A673 (cell line): ENCODE data around the gene TMEM198. TPM values are rescaled to one million over a fixed set of nuclear protein-coding genes. Genes with fewer than 3 reads are reported as not detected.

ENCODE experiments used
- BruUV-seq: library from RNA; stranded (reverse); fragments of 400-500 nt; replicated peaks from 2 replicates; lab custom pipeline; 2021; lab: Mats Ljungman, UMichigan
- CTCF ChIA-PET: fragments of 300-600 bp; sonication (Branson Sonifier 250); formaldehyde crosslinking; loops from one replicate; lab custom pipeline; 2022; ENCODE audit warnings: antibody characterized with exemption; lab: Charles Lee
- POLR2A ChIA-PET: fragments of 300-600 bp; sonication (Branson Sonifier 250); formaldehyde crosslinking; loops from one replicate; lab custom pipeline; 2022; ENCODE audit warnings: antibody characterized with exemption; ENCODE audit not compliant: low non-redundant PET; lab: Charles Lee
- DNase-seq: peaks from one replicate; pipeline ENCODE4 v3.0.0-alpha.2; 2015; ENCODE audit warnings: low spot score
- H3K27ac ChIP-seq: fragments of 200-600 bp; sonication (generic); 2 replicates; pipeline ENCODE4 v1.5.1; 2016; ENCODE audit warnings: mixed run types, low read depth, mild to moderate bottlenecking, mixed read lengths, antibody characterized with exemption, low read length; ENCODE audit not compliant: poor library complexity, severe bottlenecking
- H3K27me3 ChIP-seq: fragments of 200-600 bp; sonication (generic); replicated peaks from 2 replicates; pipeline ENCODE4 v1.6.1; 2017; ENCODE audit warnings: mixed run types, low read depth, mild to moderate bottlenecking, mixed read lengths, antibody characterized with exemption, low read length; ENCODE audit not compliant: insufficient read depth, poor library complexity
- H3K36me3 ChIP-seq: fragments of 200-600 bp; sonication (generic); 2 replicates; pipeline ENCODE4 v1.6.1; 2016; ENCODE audit warnings: mixed run types, mild to moderate bottlenecking, mixed read lengths, antibody characterized with exemption, low read length; ENCODE audit not compliant: insufficient read depth, poor library complexity, severe bottlenecking
- H3K4me1 ChIP-seq: fragments of 200-600 bp; sonication (generic); 2 replicates; pipeline ENCODE4 v1.6.1; 2017; ENCODE audit warnings: mixed run types, mild to moderate bottlenecking, mixed read lengths, antibody characterized with exemption, low read length; ENCODE audit not compliant: insufficient read depth, poor library complexity, severe bottlenecking
- H3K4me3 ChIP-seq: fragments of 200-600 bp; sonication (generic); 2 replicates; pipeline ENCODE4 v1.5.1; 2016; ENCODE audit warnings: low read depth, mixed run types, mild to moderate bottlenecking, mixed read lengths, low read length; ENCODE audit not compliant: poor library complexity, severe bottlenecking
- H3K9me3 ChIP-seq: fragments of 200-600 bp; sonication (generic); 2 replicates; pipeline ENCODE4 v1.6.1; 2016; ENCODE audit warnings: mixed run types, low read depth, mild to moderate bottlenecking, mixed read lengths, antibody characterized with exemption, low read length; ENCODE audit not compliant: poor library complexity, severe bottlenecking
- CTCF ChIP-seq: fragments of 300-800, 200-600 bp; sonication (generic); conservative IDR thresholded peaks from 2 replicates; pipeline ENCODE4 v1.5.1; 2017; ENCODE audit warnings: low read depth, mild to moderate bottlenecking, antibody characterized with exemption, low read length, moderate library complexity, mixed read lengths
- EZH2 ChIP-seq: fragments of 200-600 bp; sonication (generic); IDR thresholded peaks from 2 replicates; pipeline ENCODE4 v1.6.1; 2017; ENCODE audit warnings: borderline replicate concordance, low read depth, mild to moderate bottlenecking, mixed read lengths, antibody characterized with exemption, low read length; ENCODE audit not compliant: poor library complexity, severe bottlenecking
- intact Hi-C: fragments of 100-400 bp; cut with micrococcal nuclease; formaldehyde crosslinking; loops from one replicate; pipeline ENCODE4 v1.10.0; 2022; ENCODE audit not compliant: unreplicated experiment
- total RNA-seq: library from RNA; stranded (reverse); gene quantifications from 2 replicates; pipeline ENCODE4 v1.2.3, GENCODE V29; 2021

Gene TMEM198
- total RNA-seq, 1 experiment from 2014 or later: 4.6 TPM

GRCh38 chr2:219574484-219575311 lies 30.9 kb downstream of the TMEM198 start:
- H3K27me3 ChIP-seq: no peaks in the 10 kb centered on the region
- no peak for DNase-seq
- H3K36me3 ChIP-seq: no peaks in the 10 kb centered on the region
- CTCF ChIA-PET: interaction anchor here (1.0 kb wide), 1 partner anchor 34 kb away, joined by 3 read pairs; no protein-coding TSS in a partner anchor
- BruUV-seq: no TSS peak
- TF ChIP-seq CTCF (no peak), EZH2 (no peak)
- intact Hi-C loops: no loop called here
- no peak overlapping the region for H3K27ac ChIP-seq
- no peak overlapping the region for H3K4me3 ChIP-seq
- no peaks in the 10 kb centered on the region for H3K9me3 ChIP-seq
- POLR2A ChIA-PET: no interaction called here
- peaks cover 13% of the 10 kb centered on the region for H3K4me1 ChIP-seq

- H3K27me3 ChIP-seq: no peaks in the 10 kb centered on the region
- DNase-seq: no peak
- H3K36me3 ChIP-seq: no peaks in the 10 kb centered on the region
- H3K4me1 ChIP-seq: peaks cover 7% of the 10 kb centered on the region
- H3K9me3 ChIP-seq: no peaks in the 10 kb centered on the region
- TF ChIP-seq CTCF: no peak
- TF ChIP-seq EZH2: no peak
- POLR2A ChIA-PET: no interaction called here
- H3K4me3 ChIP-seq: no peak overlapping the region
- no peak overlapping the region for H3K27ac ChIP-seq
- intact Hi-C loops: no loop called here
- CTCF ChIA-PET: interaction anchor here (1.0 kb wide), 1 partner anchor 35 kb away, joined by 3 read pairs; no protein-coding TSS in a partner anchor
- BruUV-seq: no TSS peak
These were observed 32.0 kb downstream of the TMEM198 start for GRCh38 chr2:219575566-219576504.
